ENCODE data around the gene PRKCE. TPM values are rescaled to one million over a fixed set of nuclear protein-coding genes. Genes with fewer than 3 reads are reported as not detected.

PRKCE gene
- total and polyA plus RNA-seq, 2 of the 8 experiments (the other 6 are each of a cell fraction or from before 2014, with no cell fraction given): 0.54 to 2.1 TPM

- Histone ChIP-seq H2AK5ac (ENCODE audit: low read depth, low read length) (no peak overlapping the region), H3K23ac (ENCODE audit: insufficient read length) (no peak overlapping the region), H3K27ac (ENCODE audit: low read depth, low read length) (no peak overlapping the region), H3K4me1 (replicated peaks in 1 of 4; ENCODE audit: control insufficient read depth in 3 of 4, insufficient read depth in 4 of 4, low read length in 3 of 4) (peaks cover 0 to 2% (median 0%) of the 10 kb centered on the region in 4 experiments; a peak in 2 of 7 replicates), H3K4me3 (ENCODE audit: extremely low read depth in 1 of 4, insufficient read depth in 2 of 4, low read depth in 3 of 4, low read length in 4 of 4) (no peak overlapping the region), H2AFZ (ENCODE audit: low read length) (no peak overlapping the region), H3K79me2 (ENCODE audit: control insufficient read depth in 1 of 2, insufficient read depth in 2 of 2, low read length in 2 of 2) (no peaks in the 10 kb centered on the region), H3K79me1 (ENCODE audit: low read depth, low read length) (no peaks in the 10 kb centered on the region), H2BK15ac (ENCODE audit: low read length) (no peak overlapping the region), H3K14ac (ENCODE audit: insufficient read length) (no peak overlapping the region), H3K23me2 (ENCODE audit: low read depth, low read length) (no peaks in the 10 kb centered on the region), H3K9ac (replicated peaks in 1 of 4; ENCODE audit: extremely low read depth in 1 of 4, low read depth in 3 of 4, low read length in 3 of 4) (no peak overlapping the region), H4K8ac (ENCODE audit: extremely low read depth, insufficient read depth, low read length) (no peak overlapping the region), H3K9me3 (ENCODE audit: insufficient read depth in 2 of 2, low read depth in 1 of 2, low read length in 1 of 2) (no peaks in the 10 kb centered on the region), H4K91ac (replicated peaks; ENCODE audit: insufficient read length, low read length) (no peak overlapping the region), H3K4me2 (ENCODE audit: insufficient read depth in 1 of 2, low read depth in 2 of 2, low read length in 2 of 2) (no peak overlapping the region), H3K36me3 (ENCODE audit: control insufficient read depth in 2 of 4, insufficient read depth in 4 of 4, low read length in 3 of 4) (no peaks in the 10 kb centered on the region), H3K4ac (replicated peaks; ENCODE audit: insufficient read length, low read depth, low read length) (no peak overlapping the region), H4K20me1 (replicated peaks in 1 of 2; ENCODE audit: control insufficient read depth in 1 of 2, insufficient read depth in 2 of 2, low read length in 2 of 2) (no peaks in the 10 kb centered on the region), H2BK12ac (ENCODE audit: low read depth, low read length) (no peak overlapping the region), H2BK120ac (replicated peaks; ENCODE audit: low read depth, low read length) (no peak overlapping the region), H2BK5ac (ENCODE audit: low read depth, low read length) (no peak overlapping the region), H3K56ac (replicated peaks; ENCODE audit: insufficient read length, low read depth, low read length) (no peak overlapping the region), H3K18ac (ENCODE audit: extremely low read depth, low read length) (no peak overlapping the region), H2BK20ac (ENCODE audit: low read length) (no peak overlapping the region), H3K27me3 (replicated peaks in 1 of 4; ENCODE audit: control insufficient read depth in 3 of 4, extremely low read depth in 1 of 4, insufficient read depth in 3 of 4, low read length in 3 of 4) (no peaks in the 10 kb centered on the region), H4K5ac (ENCODE audit: insufficient read length, low read depth, low read length) (no peak overlapping the region)
- DNase-seq (ENCODE audit: low read depth in 1 of 2, low spot score in 2 of 2) (no peak), FAIRE-seq (no peak)
- ChIA-PET POLR2A (ENCODE audit: partially characterized antibody) (no interaction called here), CTCF (ENCODE audit: partially characterized antibody) (interaction anchor here (1.5 kb wide), 1 partner anchor 112 kb away, joined by 4 read pairs; no protein-coding TSS in a partner anchor)
- WGBS, 2 experiments (ENCODE audit: extremely low coverage in 1 of 2, insufficient coverage in 1 of 2, insufficient read length in 1 of 2, insufficient replicate concordance in 2 of 2, low coverage in 1 of 2, low lambda C conversion rate in 2 of 2, missing lambda C conversion rate in 1 of 2): 90% methylated on average over 5 of the region's 5 CpGs; no CpG with 5 or more reads in 1 of the 2 experiments
- TF ChIP-seq HDAC2 (IDR thresholded peaks at IDR 0.05; ENCODE audit: borderline replicate concordance in 1 of 2, low read depth in 2 of 2, low read length in 2 of 2) (no peak), SIRT6 (IDR thresholded peaks at IDR 0.05; ENCODE audit: low read length) (no peak), KDM4A (IDR thresholded peaks at IDR 0.05; ENCODE audit: low read depth, low read length, severe bottlenecking) (no peak)
These were observed 239.3 kb downstream of the PRKCE start for GRCh38 chr2:45890819-45891218.
